GM18868 (cell line): ENCODE data around the gene ADGRE3.
A peak's percentile ranks its signal among the peaks of the same experiment; 100 is the strongest.
"Not testable (repeated sequence)": the region's sequence is repeated elsewhere in the genome, so short reads cannot be mapped to it uniquely, and the experiment has no call there.

Source experiments
- ATAC-seq: cut with Tn5 transposase; IDR thresholded peaks from one replicate; pipeline ENCODE4 v1.9.1; 2021; ENCODE audit warnings: mild to moderate bottlenecking, moderate library complexity; ENCODE audit not compliant: unreplicated experiment

The ADGRE3 gene

GRCh38 chr19:14603990-14604387 is 70.7 kb downstream of the ADGRE3 start:
- peak; percentile 75 for ATAC-seq

- no peak for ATAC-seq
Measured at GRCh38 chr19:14599548-14600147, 75.0 kb downstream of the ADGRE3 start.

- no peak for ATAC-seq
Measured at GRCh38 chr19:14595558-14595957, 79.1 kb downstream of the ADGRE3 start.

- ATAC-seq, result peak; percentile 39
Measured at GRCh38 chr19:14589433-14589832, 85.2 kb downstream of the ADGRE3 start.

- ATAC-seq, result peak; percentile 80
Measured at GRCh38 chr19:14585187-14585586, 89.5 kb downstream of the ADGRE3 start.

- not testable (repeated sequence) for ATAC-seq
Measured at GRCh38 chr19:14584372-14584771, 90.3 kb downstream of the ADGRE3 start.

- ATAC-seq, result no peak
Measured at GRCh38 chr19:14582894-14583340, 91.7 kb downstream of the ADGRE3 start, which contains the start of gene CLEC17A. TSS of gene CLEC17A (plus strand) at chr19:14583084. CDS start at chr19:14583161, 77 bp downstream.

- ATAC-seq, result no peak
Measured at GRCh38 chr19:14580623-14581237, 93.9 kb downstream of the ADGRE3 start.

- no peak for ATAC-seq
Measured at GRCh38 chr19:14577885-14578427, 96.7 kb downstream of the ADGRE3 start.

GRCh38 chr19:14577264-14577663 is 97.4 kb downstream of the ADGRE3 start:
- ATAC-seq, result no peak

GRCh38 chr19:14576363-14576762 is 98.3 kb downstream of the ADGRE3 start:
- no peak for ATAC-seq

GRCh38 chr19:14575428-14575980 is 99.1 kb downstream of the ADGRE3 start:
- ATAC-seq, result no peak

- peak; percentile 73 for ATAC-seq
Measured at GRCh38 chr19:14571695-14572490, 102.8 kb downstream of the ADGRE3 start, which contains the start of gene NDUFB7. TSS of gene NDUFB7 (minus strand) at chr19:14572066. CDS start at chr19:14572000, 66 bp downstream.

- no peak for ATAC-seq
Measured at GRCh38 chr19:14570864-14571527, 103.6 kb downstream of the ADGRE3 start.
